HG03342 (cell line): ENCODE results near the gene FGF14.

Experiments
- ATAC-seq: cut with Tn5 transposase; IDR thresholded peaks from one replicate; pipeline ENCODE4 v1.9.1; 2021; ENCODE audit warnings: mild to moderate bottlenecking, moderate library complexity; ENCODE audit not compliant: unreplicated experiment

The FGF14 gene

DNA sequence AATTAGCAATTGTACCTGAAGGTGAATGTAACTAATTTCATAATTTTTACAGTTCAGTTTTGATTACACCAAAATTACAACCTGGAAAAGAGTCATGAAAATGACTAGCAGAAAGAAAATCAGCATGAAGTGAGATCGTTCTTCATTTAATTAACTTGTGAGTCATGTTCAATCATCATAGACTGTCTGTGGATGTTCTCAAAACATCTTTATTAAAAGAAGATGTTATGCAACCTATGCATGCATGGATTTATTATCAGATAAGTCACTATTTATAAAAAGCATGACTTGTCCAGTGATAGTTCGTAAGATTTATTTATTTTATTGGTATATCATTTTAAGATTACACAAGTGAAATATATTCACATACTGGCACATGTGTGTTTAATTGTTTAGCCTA lies 703.4 kb downstream of the FGF14 start:
- ATAC-seq = no peak

DNA sequence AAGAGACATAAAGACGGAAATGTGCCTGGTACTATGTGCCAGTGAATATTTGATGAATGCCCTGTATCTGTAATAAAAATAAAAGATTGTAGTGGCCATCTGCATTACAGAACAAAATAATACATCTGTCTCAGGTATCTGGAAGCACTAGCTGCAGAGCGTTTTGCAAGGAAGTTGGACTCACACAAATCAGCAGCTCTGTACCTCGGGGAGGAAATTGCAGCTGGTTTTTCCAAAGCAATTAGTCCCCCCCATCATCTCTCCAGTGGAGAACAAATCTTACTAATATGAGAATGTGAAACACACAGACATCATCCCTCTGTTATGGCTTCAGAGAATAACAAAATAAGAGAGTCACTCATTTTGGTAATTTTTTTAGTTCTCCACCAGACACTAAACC lies 704.1 kb downstream of the FGF14 start:
- ATAC-seq = no peak

DNA sequence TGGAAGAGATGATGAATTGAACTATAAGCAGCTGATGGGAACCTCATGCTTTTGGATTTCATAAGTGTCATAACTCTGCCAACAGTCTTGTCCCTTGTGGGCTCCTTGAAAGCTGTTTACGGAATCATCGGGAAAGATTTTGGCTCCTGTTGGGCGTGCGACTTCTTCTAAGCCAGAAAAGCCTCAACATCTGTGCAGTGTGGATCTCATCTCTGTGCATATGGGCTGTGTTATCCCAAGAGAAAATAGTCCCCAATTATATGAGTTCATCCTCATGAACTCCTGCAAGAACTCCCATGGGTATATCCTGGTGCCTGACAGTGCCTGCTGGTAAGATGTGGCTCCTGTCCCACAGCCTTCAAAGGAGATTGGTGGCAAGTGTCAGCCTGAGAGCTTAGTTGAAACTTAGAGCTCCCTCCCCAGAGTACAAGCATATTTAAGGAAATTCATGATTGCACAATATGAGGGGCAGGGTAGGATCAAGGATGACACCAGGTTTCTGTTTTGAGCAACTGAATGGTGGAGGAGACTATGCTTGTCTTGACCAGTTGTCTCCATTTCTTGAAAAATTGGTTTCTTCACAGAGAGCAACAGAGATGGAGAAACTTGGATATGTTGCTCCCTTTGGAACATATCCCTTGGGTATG lies 705.9 kb downstream of the FGF14 start:
- no peak for ATAC-seq

DNA sequence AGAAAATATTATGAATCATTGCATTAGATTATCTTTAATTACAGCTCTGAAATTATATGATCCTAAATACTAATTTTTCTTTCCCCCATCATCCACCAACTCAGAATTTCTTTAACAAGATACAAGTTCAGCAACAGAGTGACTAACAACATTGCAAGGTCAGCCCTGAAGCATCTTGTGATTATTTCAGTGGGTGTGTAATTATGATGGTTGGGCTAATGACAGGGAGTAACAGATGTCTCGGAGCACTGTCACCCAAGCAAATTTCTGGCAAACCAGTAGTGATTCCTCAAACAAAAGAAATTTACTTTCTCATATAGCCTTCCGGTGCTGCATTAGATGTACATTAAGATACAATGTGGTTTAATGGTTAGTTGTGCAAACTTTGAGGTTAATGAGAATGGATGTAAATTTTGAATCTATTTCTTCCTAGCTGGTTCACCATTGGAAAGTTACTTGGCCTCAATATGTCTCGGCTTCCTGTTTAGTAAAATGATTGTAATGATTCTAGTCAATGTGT lies 710.4 kb downstream of the FGF14 start:
- ATAC-seq = no peak

DNA sequence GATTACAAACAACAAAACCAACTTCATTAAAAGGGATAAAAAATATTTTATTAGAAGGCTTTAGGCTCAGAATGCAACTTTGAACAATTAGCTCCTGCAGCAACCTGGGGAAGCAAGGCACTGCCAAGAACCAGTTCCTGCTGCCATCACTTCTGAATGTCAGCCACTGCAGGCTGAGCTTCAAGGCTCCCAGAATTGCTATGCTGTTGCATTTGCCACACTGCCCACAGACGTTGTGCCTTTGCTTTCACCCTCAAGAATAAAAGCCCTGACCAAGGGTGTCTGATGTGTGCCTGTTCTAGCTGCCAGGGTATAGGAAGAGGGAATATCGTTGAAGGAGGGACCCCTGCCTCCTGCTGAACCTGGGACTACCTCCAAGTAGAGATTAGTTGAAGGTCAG lies 711.0 kb downstream of the FGF14 start:
- no peak for ATAC-seq

DNA sequence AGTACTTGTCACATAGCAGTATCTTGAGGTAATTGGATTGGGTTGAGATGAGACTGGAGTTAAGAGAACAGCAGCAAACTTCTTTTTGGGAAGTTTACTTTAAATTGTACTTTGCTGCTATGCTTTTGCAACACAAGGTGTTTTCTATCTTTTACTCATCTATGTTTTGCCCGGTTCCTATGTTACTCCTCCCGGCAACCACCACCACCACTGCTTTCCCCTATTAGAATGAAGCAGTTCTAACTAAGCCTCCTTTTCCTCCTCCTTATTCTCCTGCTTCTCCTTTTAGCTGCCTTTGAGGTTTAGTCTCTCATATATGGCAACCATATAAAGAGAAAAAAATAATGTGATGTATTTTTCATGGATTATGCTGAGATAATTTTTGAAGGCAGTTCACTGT lies 715.8 kb downstream of the FGF14 start:
- no peak for ATAC-seq

DNA sequence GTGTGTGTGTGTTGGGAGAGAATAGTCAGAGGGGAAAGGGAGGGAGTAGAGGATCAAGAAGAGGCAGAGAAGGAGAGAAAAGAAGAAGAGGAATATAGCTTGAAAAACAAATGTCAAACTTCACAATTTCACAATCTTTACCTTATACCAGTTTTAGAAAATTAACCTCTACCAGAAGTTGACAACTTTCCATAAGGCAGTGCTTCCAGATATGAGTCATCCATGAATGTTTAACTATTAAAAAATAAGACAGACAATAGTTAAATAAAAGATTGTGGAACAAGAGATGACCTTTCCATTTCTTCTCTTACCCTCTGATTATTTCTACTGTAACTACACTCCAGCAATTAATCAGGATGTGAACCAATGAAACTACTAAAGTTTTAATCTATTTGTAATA lies 720.0 kb downstream of the FGF14 start:
- ATAC-seq = no peak

DNA sequence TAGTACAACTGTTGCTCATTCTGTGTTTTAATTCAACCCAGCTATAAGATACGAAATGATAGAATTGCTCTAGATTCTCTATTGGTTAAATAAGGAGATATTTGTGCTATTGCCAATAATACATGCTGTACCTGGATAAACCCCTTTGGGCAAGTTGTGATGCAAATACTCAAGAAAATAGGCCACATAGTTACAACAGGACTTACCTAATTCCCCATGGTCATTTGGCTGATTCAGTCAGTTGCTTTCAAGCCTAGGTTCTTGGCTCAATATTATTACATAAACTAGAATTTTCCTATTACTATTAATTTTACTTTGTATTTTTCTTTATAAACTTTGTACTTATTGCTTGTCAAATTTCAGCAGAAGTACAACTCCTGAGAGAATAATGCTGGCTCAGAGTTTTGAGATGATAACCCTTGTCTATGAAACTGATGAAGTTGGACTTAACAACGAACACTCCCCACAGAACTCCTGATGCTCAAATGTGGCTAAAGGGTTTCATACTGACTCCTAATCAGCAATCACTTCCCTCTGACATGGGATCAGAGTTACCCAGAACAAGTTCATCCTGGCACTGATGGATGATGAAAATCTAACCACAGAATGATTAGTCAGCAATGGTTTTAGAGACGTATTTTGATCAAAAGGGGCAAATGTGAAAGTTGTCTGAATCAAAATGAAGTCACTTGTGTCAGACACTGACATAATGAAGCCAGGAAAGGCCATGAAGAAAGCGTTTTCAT lies 728.3 kb downstream of the FGF14 start:
- no peak for ATAC-seq

DNA sequence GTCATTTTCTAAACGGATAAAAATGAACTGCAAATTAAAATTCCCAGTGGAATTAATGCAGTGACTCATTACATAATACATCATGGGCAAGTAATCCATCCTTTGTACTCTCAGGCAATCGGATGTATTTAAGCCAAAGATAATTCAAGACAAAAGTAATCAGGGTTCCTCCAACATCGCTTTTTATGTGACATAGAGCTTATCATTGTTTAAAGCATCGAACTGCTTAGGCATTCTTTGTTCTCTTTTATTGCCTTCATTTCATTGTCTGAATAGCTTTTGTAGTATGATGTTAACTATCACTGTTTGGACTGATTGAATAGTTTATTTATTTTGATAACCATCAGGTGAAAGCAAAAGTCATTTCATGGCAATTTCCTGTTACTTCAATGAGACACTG lies 740.0 kb downstream of the FGF14 start:
- no peak for ATAC-seq
